Measurements from ENCODE around the gene FRK.

DNA sequence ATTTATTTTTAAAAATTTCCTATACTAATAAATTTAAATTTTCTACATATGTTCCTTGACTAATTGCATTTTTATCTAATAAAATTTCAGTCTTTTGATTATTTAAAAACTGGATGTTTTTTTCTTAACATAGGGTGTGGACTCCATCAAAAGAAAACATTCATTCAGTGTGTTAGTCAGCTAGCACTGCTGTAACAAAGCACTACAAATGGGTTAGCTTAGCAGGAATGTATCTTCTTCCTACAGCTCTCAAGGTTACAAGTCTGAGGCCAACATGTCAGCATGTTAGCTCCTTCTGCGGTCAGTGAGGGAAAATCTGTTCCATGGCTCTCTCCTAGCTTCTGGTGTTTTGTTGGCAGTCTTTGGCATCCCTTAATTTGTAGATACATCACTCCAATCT is 32.5 kb downstream of the FRK start:
- TF ChIP-seq, protein P1, sequence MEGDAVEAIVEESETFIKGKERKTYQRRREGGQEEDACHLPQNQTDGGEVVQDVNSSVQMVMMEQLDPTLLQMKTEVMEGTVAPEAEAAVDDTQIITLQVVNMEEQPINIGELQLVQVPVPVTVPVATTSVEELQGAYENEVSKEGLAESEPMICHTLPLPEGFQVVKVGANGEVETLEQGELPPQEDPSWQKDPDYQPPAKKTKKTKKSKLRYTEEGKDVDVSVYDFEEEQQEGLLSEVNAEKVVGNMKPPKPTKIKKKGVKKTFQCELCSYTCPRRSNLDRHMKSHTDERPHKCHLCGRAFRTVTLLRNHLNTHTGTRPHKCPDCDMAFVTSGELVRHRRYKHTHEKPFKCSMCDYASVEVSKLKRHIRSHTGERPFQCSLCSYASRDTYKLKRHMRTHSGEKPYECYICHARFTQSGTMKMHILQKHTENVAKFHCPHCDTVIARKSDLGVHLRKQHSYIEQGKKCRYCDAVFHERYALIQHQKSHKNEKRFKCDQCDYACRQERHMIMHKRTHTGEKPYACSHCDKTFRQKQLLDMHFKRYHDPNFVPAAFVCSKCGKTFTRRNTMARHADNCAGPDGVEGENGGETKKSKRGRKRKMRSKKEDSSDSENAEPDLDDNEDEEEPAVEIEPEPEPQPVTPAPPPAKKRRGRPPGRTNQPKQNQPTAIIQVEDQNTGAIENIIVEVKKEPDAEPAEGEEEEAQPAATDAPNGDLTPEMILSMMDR (conservative IDR thresholded peaks at IDR 0.05): no peak
- no peak for TF ChIP-seq EZH2 (IDR thresholded peaks at IDR 0.05; ENCODE audit: low read depth)
